ENCODE data around the gene PMEPA1.

GRCh38 chr20:57622201-57622570, 87.6 kb downstream of the PMEPA1 start:
- TF ChIP-seq CTCF (IDR thresholded peaks at IDR 0.05) (no peak), EZH2 (IDR thresholded peaks at IDR 0.05; ENCODE audit: borderline replicate concordance, insufficient read depth, low read depth, low read length, poor library complexity, severe bottlenecking) (no peak)
